HS-27A (cell line): ENCODE results near the gene FPGS.
"Not testable (repeated sequence)": the region's sequence is repeated elsewhere in the genome, so short reads cannot be mapped to it uniquely, and the experiment has no call there.

Experiments used
- DNase-seq: peaks from one replicate; pipeline ENCODE4 v3.0.0-alpha.2; 2012; ENCODE audit warnings: low read depth, missing footprints

Gene FPGS

GRCh38 chr9:127838375-127839078, 35.8 kb downstream of the FPGS start:
- DNase-seq = peak; percentile 74

- no peak for DNase-seq
Measured at GRCh38 chr9:127841087-127841835, 38.6 kb downstream of the FPGS start.

- no peak for DNase-seq
Measured at GRCh38 chr9:127844821-127845359, 42.2 kb downstream of the FPGS start.

- DNase-seq = not testable (repeated sequence)
Measured at GRCh38 chr9:127845619-127846018, 42.9 kb downstream of the FPGS start.

GRCh38 chr9:127846443-127847177, 43.9 kb downstream of the FPGS start:
- DNase-seq = no peak

GRCh38 chr9:127847178-127847510, 44.5 kb downstream of the FPGS start:
- no peak for DNase-seq

- no peak for DNase-seq
Measured at GRCh38 chr9:127847833-127848755, 45.4 kb downstream of the FPGS start.

- no peak for DNase-seq
Measured at GRCh38 chr9:127848756-127849504, 46.2 kb downstream of the FPGS start.

GRCh38 chr9:127850286-127850830, 47.7 kb downstream of the FPGS start:
- no peak for DNase-seq

GRCh38 chr9:127852829-127853228, 50.1 kb downstream of the FPGS start:
- no peak for DNase-seq

GRCh38 chr9:127853312-127854183, 50.9 kb downstream of the FPGS start:
- no peak for DNase-seq

GRCh38 chr9:127854184-127854806, 51.6 kb downstream of the FPGS start, which contains the start of gene ENG:
Gene ENG, minus strand, starts transcription at chr9:127854658. Its CDS starts 303 bp downstream, at chr9:127854355.
- DNase-seq = no peak

- no peak for DNase-seq
Measured at GRCh38 chr9:127854960-127855359, 52.3 kb downstream of the FPGS start.

- DNase-seq = no peak
Measured at GRCh38 chr9:127855522-127855921, 52.8 kb downstream of the FPGS start.

- DNase-seq = no peak
Measured at GRCh38 chr9:127856094-127856728, 53.5 kb downstream of the FPGS start.

- DNase-seq = no peak
Measured at GRCh38 chr9:127856729-127857116, 54.0 kb downstream of the FPGS start.

GRCh38 chr9:127857278-127857677, 54.6 kb downstream of the FPGS start:
- DNase-seq = no peak

- no peak for DNase-seq
Measured at GRCh38 chr9:127858041-127858512, 55.4 kb downstream of the FPGS start.
